OCI-LY3 (cell line): ENCODE results near the gene COL4A3.

Experiments
- H2AFZ ChIP-seq: fragments of 200-600, 300-600 bp; shearing (Covaris generic); 2 replicates; pipeline ENCODE4 v1.6.0; 2014; ENCODE audit warnings: antibody characterized with exemption, low read depth, low read length
- H3K27ac ChIP-seq: fragments of 200-600, 300-600 bp; sonication (generic); 2 replicates; pipeline ENCODE4 v1.5.1; 2014; ENCODE audit warnings: mild to moderate bottlenecking, low read length, moderate library complexity, mixed read lengths
- H3K27me3 ChIP-seq: fragments of 200-600, 300-600 bp; sonication (generic); 2 replicates; pipeline ENCODE4 v1.6.1; 2014; ENCODE audit warnings: low read depth, low read length, mixed read lengths
- H3K36me3 ChIP-seq: fragments of 200-600, 300-600 bp; sonication (generic); replicated peaks from 2 replicates; pipeline ENCODE3; 2014; ENCODE audit warnings: low read depth, low read length, mixed read lengths
- H3K4me1 ChIP-seq: fragments of 300-600, 200-600 bp; sonication (generic); 2 replicates; pipeline ENCODE4 v1.6.1; 2014; ENCODE audit warnings: low read length, mixed read lengths
- H3K4me2 ChIP-seq: fragments of 200-600, 300-600 bp; sonication (generic); 2 replicates; pipeline ENCODE4 v1.6.1; 2014; ENCODE audit warnings: low read length, mixed read lengths
- H3K4me3 ChIP-seq: fragments of 300-600, 200-600 bp; sonication (generic); 2 replicates; pipeline ENCODE4 v1.5.1; 2014; ENCODE audit warnings: antibody characterized with exemption, mild to moderate bottlenecking, low read length, moderate library complexity
- H3K79me2 ChIP-seq: fragments of 300-600, 200-600 bp; shearing (Covaris generic); 2 replicates; pipeline ENCODE4 v1.6.1; 2014; ENCODE audit warnings: mild to moderate bottlenecking, low read length, mixed read lengths
- H3K9ac ChIP-seq: fragments of 300-600, 200-600 bp; shearing (Covaris generic); 2 replicates; pipeline ENCODE4 v1.6.0; 2014; ENCODE audit warnings: mild to moderate bottlenecking, low read length, moderate library complexity
- H3K9me3 ChIP-seq: fragments of 200-600, 300-600 bp; shearing (Covaris generic); 2 replicates; pipeline ENCODE4 v1.6.1; 2014; ENCODE audit warnings: low read length, mixed read lengths; ENCODE audit not compliant: insufficient read depth
- H4K20me1 ChIP-seq: fragments of 200-600, 300-600 bp; sonication (generic); 2 replicates; pipeline ENCODE4 v1.6.1; 2016; ENCODE audit warnings: low read length, mixed read lengths; ENCODE audit not compliant: insufficient read depth
- CTCF ChIP-seq: fragments of 200-600, 300-600 bp; sonication (generic); IDR thresholded peaks from 2 replicates; pipeline ENCODE4 v1.5.1; 2014; ENCODE audit warnings: antibody characterized with exemption, low read length, low read depth
- EZH2phosphoT487 ChIP-seq: fragments of 200-600 bp; shearing (Covaris generic); IDR thresholded peaks from 2 replicates; pipeline ENCODE4 v1.6.1; 2018; ENCODE audit warnings: antibody characterized with exemption, mixed run types, low read depth

The COL4A3 gene

GRCh38 chr2:227360351-227360750 is 195.9 kb downstream of the COL4A3 start:
- no peaks in the 10 kb centered on the region for H3K4me1 ChIP-seq
- no peaks in the 10 kb centered on the region for H3K9me3 ChIP-seq
- no peak overlapping the region for H3K9ac ChIP-seq
- no peak overlapping the region for H3K4me2 ChIP-seq
- H3K27ac ChIP-seq = no peak overlapping the region
- H3K36me3 ChIP-seq = peaks cover 7% of the 10 kb centered on the region
- no peak overlapping the region for H3K4me3 ChIP-seq
- no peaks in the 10 kb centered on the region for H3K27me3 ChIP-seq
- H4K20me1 ChIP-seq = no peaks in the 10 kb centered on the region
- no peaks in the 10 kb centered on the region for H3K79me2 ChIP-seq
- no peak for TF ChIP-seq CTCF
- no peak for TF ChIP-seq EZH2phosphoT487
- no peak overlapping the region for H2AFZ ChIP-seq

- Histone ChIP-seq H3K4me1 (no peaks in the 10 kb centered on the region), H3K27ac (no peak overlapping the region), H3K9ac (no peak overlapping the region), H4K20me1 (no peaks in the 10 kb centered on the region), H3K36me3 (no peaks in the 10 kb centered on the region), H3K4me3 (no peak overlapping the region), H3K9me3 (no peaks in the 10 kb centered on the region), H3K79me2 (no peaks in the 10 kb centered on the region), H3K4me2 (no peak overlapping the region), H3K27me3 (no peaks in the 10 kb centered on the region), H2AFZ (no peak overlapping the region)
- TF ChIP-seq CTCF (peak; percentile 28), EZH2phosphoT487 (no peak)
Observed at GRCh38 chr2:227363756-227364155, 199.3 kb downstream of the COL4A3 start.
